Ovary (tissue), 3 donors: ENCODE results near the gene FYCO1.

Source experiments
- CTCF ChIP-seq, 3 donors: fragments of 450-650 bp in 2 of 3; fragments of 200-600 bp in 1 of 3; IDR thresholded peaks; one replicate each; pipeline versions ENCODE4 v1.5.1 to v1.8.0; 2016 to 2022; ENCODE audit warnings: antibody characterized with exemption in 3 of 3, mild to moderate bottlenecking in 1 of 3
- EP300 ChIP-seq: sonication (generic); formaldehyde crosslinking; IDR thresholded peaks from one replicate; pipeline ENCODE4 v1.6.1; 2017; ENCODE audit warnings: antibody characterized with exemption
- POLR2A ChIP-seq: fragments of 450-650 bp; IDR thresholded peaks from one replicate; pipeline ENCODE4 v1.6.1; 2017; ENCODE audit warnings: antibody characterized with exemption, mild to moderate bottlenecking, moderate library complexity
- donor health status: DM: no; HTN: no; CAD: no.

- TF ChIP-seq CTCF (IDR thresholded peaks at IDR 0.05) (no peak), EP300 (no peak), POLR2A (no peak)
These were observed 88.8 kb downstream of the FYCO1 start for GRCh38 chr3:45906681-45907407.
